HepG2 (cell line): Measurements from ENCODE around the gene TCEAL3. TPM values are rescaled to one million over a fixed set of nuclear protein-coding genes. Genes with fewer than 3 reads are reported as not detected.
A peak's percentile ranks its signal among the peaks of the same experiment; 100 is the strongest.

Experiments used
- ATAC-seq: fragments of 200-7000 bp; cut with Tn5 transposase; 3 replicates; pipeline ENCODE4 v1.9.1; 2020; ENCODE audit warnings: mild to moderate bottlenecking, moderate library complexity
- BruUV-seq: library from RNA; stranded (reverse); fragments of 400-500 nt; replicated peaks from 2 replicates; lab custom pipeline; 2021; lab: Mats Ljungman, UMichigan
- CTCF ChIA-PET: fragments of 300-600 bp; formaldehyde crosslinking; extraction: SDS; loops from one replicate; lab custom pipeline; 2021; ENCODE audit warnings: low total read pairs, inconsistent platforms, low intra/inter-chr PET ratio; lab: Yijun Ruan, JAX
- POLR2A ChIA-PET: fragments of 350-600 bp; sonication (Branson Sonifier 250); formaldehyde crosslinking; loops from one replicate; lab custom pipeline; 2020; ENCODE audit warnings: antibody characterized with exemption, inconsistent platforms; lab: Yijun Ruan, JAX
- DNase-seq: peaks from one replicate; pipeline ENCODE4 v3.0.0-alpha.2; 2015; ENCODE audit warnings: low spot score
- FAIRE-seq: peaks from 3 replicates; lab custom pipeline; 2011; peaks lifted over from hg19 to GRCh38; lab: Jason Lieb, UNC
- H2AFZ ChIP-seq: one replicate; pipeline ENCODE4 v1.6.1; 2011; ENCODE audit warnings: low read length, inconsistent platforms
- H3K27ac ChIP-seq: fragments of 300-600 bp; 3 replicates; pipeline ENCODE4 v1.8.0; 2011; ENCODE audit warnings: mixed run types, mild to moderate bottlenecking, mixed read lengths, low read length, inconsistent platforms; ENCODE audit not compliant: insufficient read depth; ENCODE audit errors: extremely low read length
- H3K27me3 ChIP-seq, 2 experiments: fragments of 200-600 bp in 1 of 2; 2 replicates in 1 of 2; 3 replicates in 1 of 2; pipeline versions ENCODE4 v1.6.0 to v1.8.0; 2011; ENCODE audit warnings: low read length in 2 of 2, mild to moderate bottlenecking in 2 of 2, moderate library complexity in 2 of 2, inconsistent platforms in 1 of 2; ENCODE audit not compliant: insufficient read depth in 2 of 2, control insufficient read depth in 1 of 2
- H3K36me3 ChIP-seq, 2 experiments: fragments of 200-600 bp in 1 of 2; replicated peaks in 1 of 2; 2 replicates in 1 of 2; 3 replicates in 1 of 2; pipeline versions ENCODE4 v1.5.1 to v1.8.0; 2011; ENCODE audit warnings: low read length in 2 of 2, inconsistent platforms in 1 of 2; ENCODE audit not compliant: insufficient read depth in 2 of 2, control insufficient read depth in 1 of 2
- H3K4me1 ChIP-seq: 2 replicates; pipeline ENCODE4 v1.5.1; 2012; ENCODE audit warnings: low read length, inconsistent platforms; ENCODE audit not compliant: insufficient read depth
- H3K4me2 ChIP-seq: 2 replicates; pipeline ENCODE4 v1.6.0; 2011; ENCODE audit warnings: low read depth, low read length, inconsistent platforms
- H3K4me3 ChIP-seq, 3 experiments: fragments of 200-600 bp in 1 of 3; sonication (generic), shearing (Covaris generic) in 1 of 3; replicated peaks in 1 of 3; 2 replicates each; pipeline ENCODE4 v1.5.1; 2011 to 2016; ENCODE audit warnings: low read length in 3 of 3, inconsistent platforms in 2 of 3, low read depth in 2 of 3, mild to moderate bottlenecking in 2 of 3, control low read depth in 1 of 3, mixed read lengths in 1 of 3; ENCODE audit not compliant: insufficient read depth in 1 of 3
- H3K79me2 ChIP-seq: one replicate; pipeline ENCODE4 v1.6.1; 2011; ENCODE audit warnings: low read length, inconsistent platforms; ENCODE audit not compliant: insufficient read depth
- H3K9ac ChIP-seq: 2 replicates; pipeline ENCODE4 v1.6.0; 2011; ENCODE audit warnings: mild to moderate bottlenecking, low read depth, low read length, inconsistent platforms; ENCODE audit not compliant: insufficient read depth
- H3K9me3 ChIP-seq: 2 replicates; pipeline ENCODE4 v1.5.1; 2012; ENCODE audit warnings: mild to moderate bottlenecking, low read length
- H4K20me1 ChIP-seq: 2 replicates; pipeline ENCODE4 v1.6.0; 2011; ENCODE audit warnings: inconsistent platforms, mild to moderate bottlenecking, low read length, moderate library complexity; ENCODE audit not compliant: insufficient read depth
- ARID4A ChIP-seq: sonication (generic); formaldehyde crosslinking; IDR thresholded peaks from 2 replicates; pipeline ENCODE4 v1.5.0; 2020; ENCODE audit warnings: mild to moderate bottlenecking, missing genetic modification reagents, borderline replicate concordance
- BHLHE40 ChIP-seq: IDR thresholded peaks from 2 replicates; pipeline ENCODE4 v1.6.1; 2011; ENCODE audit warnings: low read length, improper control_type of control experiment
- FOXO4 ChIP-seq: sonication (generic); formaldehyde crosslinking; conservative IDR thresholded peaks from 2 replicates; pipeline ENCODE4 v1.8.1; 2023; ENCODE audit warnings: missing genetic modification reagents
- HNF4A ChIP-seq: sonication (generic); formaldehyde crosslinking; IDR thresholded peaks from 2 replicates; pipeline ENCODE4 v1.4.0; 2020; ENCODE audit warnings: missing genetic modification reagents
- MAX ChIP-seq: IDR thresholded peaks from 2 replicates; pipeline ENCODE4 v1.6.1; 2012; ENCODE audit warnings: inconsistent platforms
- MED1 ChIP-seq: sonication (generic); formaldehyde crosslinking; IDR thresholded peaks from 2 replicates; pipeline ENCODE4 v1.4.0; 2020; ENCODE audit warnings: missing genetic modification reagents
- MEIS2 ChIP-seq: sonication (generic); formaldehyde crosslinking; IDR thresholded peaks from 2 replicates; pipeline ENCODE4 v1.9.0; 2021; ENCODE audit warnings: mild to moderate bottlenecking, missing genetic modification reagents
- NKX3-1 ChIP-seq: sonication (generic); formaldehyde crosslinking; IDR thresholded peaks from 2 replicates; pipeline ENCODE4 v1.5.0; 2020; ENCODE audit warnings: missing genetic modification reagents
- PHF20 ChIP-seq: sonication (generic); formaldehyde crosslinking; IDR thresholded peaks from 2 replicates; pipeline ENCODE4 v1.5.0; 2020; ENCODE audit warnings: mild to moderate bottlenecking, missing genetic modification reagents
- POLR2A ChIP-seq, 2 experiments: IDR thresholded peaks; 2 replicates each; pipeline ENCODE4 v1.6.1; 2011; ENCODE audit warnings: low read depth in 2 of 2, low read length in 2 of 2, mild to moderate bottlenecking in 1 of 2, moderate library complexity in 1 of 2; ENCODE audit not compliant: insufficient read depth in 1 of 2
- RAD51 ChIP-seq: fragments of 450-650 bp; IDR thresholded peaks from 2 replicates; pipeline ENCODE4 v1.6.1; 2016; ENCODE audit warnings: borderline replicate concordance
- SOX5 ChIP-seq: IDR thresholded peaks from 2 replicates; pipeline ENCODE4 v1.6.1; 2016; ENCODE audit warnings: borderline replicate concordance
- TCF7 ChIP-seq: sonication (generic); IDR thresholded peaks from 2 replicates; pipeline ENCODE4 v1.6.1; 2016; ENCODE audit warnings: antibody characterized with exemption, low read depth
- ZNF143 ChIP-seq: sonication (generic); formaldehyde crosslinking; IDR thresholded peaks from 2 replicates; pipeline ENCODE4 v1.4.0; 2020; ENCODE audit warnings: missing genetic modification reagents
- ZNF333 ChIP-seq: sonication (generic); formaldehyde crosslinking; IDR thresholded peaks from 2 replicates; pipeline ENCODE4 v1.4.0; 2020; ENCODE audit warnings: mild to moderate bottlenecking, missing genetic modification reagents, borderline replicate concordance
- ZNF431 ChIP-seq: sonication (generic); formaldehyde crosslinking; IDR thresholded peaks from 2 replicates; pipeline ENCODE4 v1.9.0; 2022; ENCODE audit warnings: missing genetic modification reagents, low read depth, mild to moderate bottlenecking, borderline replicate concordance
- WGBS: methylation state at CpG from one replicate; pipeline ENCODE4 v1.1.6; 2017; ENCODE audit warnings: low lambda C conversion rate; 5-methylcytosine and 5-hydroxymethylcytosine counted together
- in situ Hi-C: cut with HindIII; loops from 2 replicates; pipeline ENCODE4 v1.10.0; 2017; ENCODE audit warnings: low pct_unique_long_range_greater_than_20kb; ENCODE audit not compliant: extremely low pct_ligation_motif_present
- intact Hi-C: fragments of 100-400 bp; cut with micrococcal nuclease; formaldehyde crosslinking; loops from one replicate; pipeline ENCODE4 v1.10.0; 2022; ENCODE audit not compliant: unreplicated experiment
- polyA plus RNA-seq, 8 experiments: library from polyadenylated mRNA; depleted of rRNA in 3 of 8; stranded (reverse) in 7 of 8; unstranded in 1 of 8; fragments of >200 nt; fragmentation: Illumina TruSeq in 4 of 8; extraction: Trizol in 4 of 8; gene quantifications; 2 replicates each; pipeline versions ENCODE4 v1.2.1 to v1.2.3, GENCODE V29; 2011 to 2016; ENCODE audit warnings: low read depth in 4 of 8, missing spikeins in 1 of 8, mixed read lengths in 1 of 8; ENCODE audit not compliant: insufficient read depth in 1 of 8
- total RNA-seq, 5 experiments: library from RNA; depleted of rRNA; stranded (reverse); fragments of >200 nt; fragmentation: Illumina TruSeq; extraction: Trizol; gene quantifications; 2 replicates each; pipeline ENCODE4 v1.2.3, GENCODE V29; 2016; ENCODE audit warnings: low read depth in 1 of 5

The TCEAL3 gene
- total and polyA plus RNA-seq, 2 of the 13 experiments (the other 11 are each of a cell fraction or from before 2014, with no cell fraction given) = 0.09 to 0.12 TPM

DNA sequence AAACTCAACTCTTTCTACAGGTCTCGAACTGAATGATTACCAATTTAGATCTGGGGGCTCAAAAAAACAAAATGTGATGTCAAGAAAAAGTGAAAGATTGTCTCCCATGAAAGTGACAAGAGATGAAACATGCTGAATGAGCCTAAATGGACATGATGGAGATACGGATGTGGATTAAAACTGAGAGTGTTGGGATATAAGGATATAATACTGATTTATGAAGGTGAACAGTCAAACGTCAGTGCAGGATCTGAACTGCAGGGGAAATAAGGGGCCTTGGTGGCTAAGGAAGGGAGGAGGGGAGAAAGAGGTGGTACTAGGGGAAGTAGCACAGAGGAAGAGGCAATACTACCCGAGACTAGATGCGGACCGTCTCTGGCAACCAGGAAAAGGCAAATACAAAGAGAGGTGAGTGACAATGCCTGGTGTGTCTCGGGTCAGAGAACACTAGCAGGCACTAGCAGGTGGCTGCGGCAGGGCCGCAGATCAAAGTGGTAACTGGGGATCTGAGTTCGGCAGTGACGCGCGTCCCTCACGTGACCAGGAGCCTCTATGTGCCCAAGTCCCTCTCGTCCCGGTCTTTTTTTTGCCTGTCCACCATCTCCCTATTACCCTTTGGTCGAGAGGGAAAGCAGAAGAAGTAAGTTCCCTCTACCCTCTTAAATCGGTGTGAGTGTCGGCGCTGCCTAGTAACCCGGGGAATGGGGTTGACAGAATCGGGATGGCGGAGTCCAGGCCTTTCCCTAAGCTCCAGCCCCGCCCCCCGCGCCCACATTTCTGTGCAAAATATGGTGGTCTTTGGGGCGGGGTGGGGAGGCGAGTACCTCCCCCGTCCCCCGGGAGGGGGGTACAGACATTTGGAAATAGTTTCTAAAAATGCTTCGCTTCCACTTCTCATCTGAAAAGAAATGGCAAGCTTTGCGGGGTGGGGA lies 20.9 kb downstream of the TCEAL3 start, which contains the start of gene TCEAL1:
TSS of gene TCEAL1 (plus strand) at position 590 of the 932 bp plus-strand sequence. CDS start 942 bp downstream, outside the sequence.
- Histone ChIP-seq H3K4me1 (peaks cover 7% of the 10 kb centered on the region; the same call in 1 of the 2 replicates), H3K36me3 (no peaks in the 10 kb centered on the region), H3K4me3 (peak within 1 kb of the TSS; percentile 67 to 78 (median 73)), H3K79me2 (peaks cover 2% of the 10 kb centered on the region), H4K20me1 (no peaks in the 10 kb centered on the region), H3K27me3 (no peaks in the 10 kb centered on the region), H3K27ac (peak within 1 kb of the TSS; percentile 86), H2AFZ (peak within 1 kb of the TSS; percentile 78), H3K9me3 (no peaks in the 10 kb centered on the region), H3K9ac (peak within 1 kb of the TSS; percentile 71), H3K4me2 (peak within 1 kb of the TSS; percentile 84)
- ATAC-seq (peak; percentile 87), DNase-seq (peak; percentile 61), FAIRE-seq (peak; percentile 58)
- intact Hi-C loops = loop anchor here (5.0 kb wide), 1 partner anchor 59 kb away; the partner anchor contains the start of gene MORF4L2
- CTCF ChIA-PET = no interaction called here
- WGBS = 5% methylated on average over 14 of the region's 32 CpGs
- POLR2A ChIA-PET = interaction anchor here (1.7 to 2.2 kb wide), 2 partner anchors 57 to 58 kb away, joined by 9 to 13 read pairs; no protein-coding TSS in a partner anchor
- BruUV-seq = TSS peak; percentile 62
- in situ Hi-C loops = no loop called here
- TF ChIP-seq MED1 (0 out of 2 replicates have a peak, but pooled peaks have one; percentile 21), POLR2A (IDR thresholded peaks at IDR 0.05; ENCODE audit: insufficient read depth in 1 of 2, low read depth in 2 of 2, low read length in 2 of 2) (peak; percentile 35 to 61; a peak in 3 of 4 replicates), MAX (peak; percentile 41; the same call in 1 of the 2 replicates), SOX5 (CRISPR knock-in tag) (peak; percentile 22; the same call in 1 of the 2 replicates), ARID4A (CRISPR knock-in tag) (peak; percentile 38; the same call in 1 of the 2 replicates), RAD51 (peak; percentile 48; the same call in 1 of the 2 replicates), ZNF431 (no peak), TCF7 (peak; percentile 33; the same call in 1 of the 2 replicates), PHF20 (CRISPR knock-in tag) (no peak), FOXO4 (peak; percentile 20; the same call in 1 of the 2 replicates), NKX3-1 (CRISPR knock-in tag) (no peak), MEIS2 (CRISPR knock-in tag) (0 out of 2 replicates have a peak, but pooled peaks have one; percentile 19), ZNF143 (CRISPR knock-in tag) (peak; percentile 29; the same call in 1 of the 2 replicates), BHLHE40 (peak; percentile 87), HNF4A (CRISPR knock-in tag) (peak; percentile 22; the same call in 1 of the 2 replicates), ZNF333 (CRISPR knock-in tag) (no peak)
